ENCODE data around the gene PLEKHH2.

DNA sequence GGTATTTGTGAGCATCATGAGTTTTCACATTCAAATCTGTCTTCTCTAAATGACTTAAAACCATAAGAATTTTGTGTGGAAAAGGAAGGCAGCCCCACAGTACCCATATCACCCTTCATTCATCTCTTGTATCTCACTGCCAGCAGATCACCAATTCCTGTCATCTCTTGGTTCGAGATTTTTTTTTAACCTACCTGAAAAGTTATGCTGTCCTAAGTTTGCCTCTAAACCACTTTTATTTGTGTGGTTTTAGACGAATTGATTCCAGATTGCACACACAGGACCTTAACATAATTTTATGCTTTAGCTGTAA is 169.6 kb downstream of the PLEKHH2 start:
- TF ChIP-seq, protein P1, sequence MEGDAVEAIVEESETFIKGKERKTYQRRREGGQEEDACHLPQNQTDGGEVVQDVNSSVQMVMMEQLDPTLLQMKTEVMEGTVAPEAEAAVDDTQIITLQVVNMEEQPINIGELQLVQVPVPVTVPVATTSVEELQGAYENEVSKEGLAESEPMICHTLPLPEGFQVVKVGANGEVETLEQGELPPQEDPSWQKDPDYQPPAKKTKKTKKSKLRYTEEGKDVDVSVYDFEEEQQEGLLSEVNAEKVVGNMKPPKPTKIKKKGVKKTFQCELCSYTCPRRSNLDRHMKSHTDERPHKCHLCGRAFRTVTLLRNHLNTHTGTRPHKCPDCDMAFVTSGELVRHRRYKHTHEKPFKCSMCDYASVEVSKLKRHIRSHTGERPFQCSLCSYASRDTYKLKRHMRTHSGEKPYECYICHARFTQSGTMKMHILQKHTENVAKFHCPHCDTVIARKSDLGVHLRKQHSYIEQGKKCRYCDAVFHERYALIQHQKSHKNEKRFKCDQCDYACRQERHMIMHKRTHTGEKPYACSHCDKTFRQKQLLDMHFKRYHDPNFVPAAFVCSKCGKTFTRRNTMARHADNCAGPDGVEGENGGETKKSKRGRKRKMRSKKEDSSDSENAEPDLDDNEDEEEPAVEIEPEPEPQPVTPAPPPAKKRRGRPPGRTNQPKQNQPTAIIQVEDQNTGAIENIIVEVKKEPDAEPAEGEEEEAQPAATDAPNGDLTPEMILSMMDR (IDR thresholded peaks at IDR 0.05; ENCODE audit: insufficient read depth, low read depth, low read length): no peak
- TF ChIP-seq EZH2 (IDR thresholded peaks at IDR 0.05; ENCODE audit: insufficient read depth, low read length): no peak

Data from astrocyte (in vitro differentiated cells and primary cell).